ENCODE data around the gene KLHDC7B. TPM values are rescaled to one million over a fixed set of nuclear protein-coding genes. Genes with fewer than 3 reads are reported as not detected.

The KLHDC7B gene
- total RNA-seq = 10 to 100 TPM; 10.6 to 12.0 TPM

GRCh38 chr22:50545522-50546325, at the start of gene KLHDC7B:
TSS of gene KLHDC7B (plus strand) at chr22:50545899. CDS start at chr22:50546244, 345 bp downstream.
- no peaks in the 10 kb centered on the region for H3K9me3 Mint-ChIP-seq (ENCODE audit: insufficient read depth)
- peaks cover 56% of the 10 kb centered on the region for H3K4me1 Mint-ChIP-seq (ENCODE audit: low read depth)
- peaks cover 14% of the 10 kb centered on the region for H3K36me3 Mint-ChIP-seq (ENCODE audit: low read depth)
- peak within 1 kb of the TSS; percentile 60 for H3K4me3 Mint-ChIP-seq
- POLR2A ChIA-PET = interaction anchor here (0.8 to 8.4 kb wide), 9 partner anchors 11 to 301 kb away, joined by 3 to 142 read pairs (median 4); partner anchors contain the start of genes LMF2, NCAPH2, SCO2 and SYCE3
- CTCF ChIA-PET = interaction anchor here (1.0 to 5.5 kb wide), 6 partner anchors 10 to 75 kb away, joined by 4 to 57 read pairs (median 16); partner anchors contain the start of genes SCO2 and SYCE3
- H3K27ac Mint-ChIP-seq = peak within 1 kb of the TSS; percentile 86
- DNase-seq (peak; percentile 70), ATAC-seq (peak; percentile 29)
- no peaks in the 10 kb centered on the region for H3K27me3 Mint-ChIP-seq (ENCODE audit: low read depth)

GRCh38 chr22:50497093-50497492, 48.6 kb upstream of the KLHDC7B start:
- POLR2A ChIA-PET = interaction anchor here (1.0 to 2.1 kb wide), 7 partner anchors 10 to 146 kb away, joined by 3 to 6 read pairs (median 3); partner anchors contain the start of gene LMF2
- H3K27ac Mint-ChIP-seq = no peak overlapping the region

GRCh38 chr22:50498322-50498890, 47.3 kb upstream of the KLHDC7B start:
- Mint-ChIP-seq H3K27ac (no peak overlapping the region), H3K9me3 (ENCODE audit: insufficient read depth) (no peaks in the 10 kb centered on the region), H3K4me3 (no peak overlapping the region), H3K36me3 (ENCODE audit: low read depth) (peaks cover 2% of the 10 kb centered on the region), H3K27me3 (ENCODE audit: low read depth) (peaks cover 3% of the 10 kb centered on the region), H3K4me1 (ENCODE audit: low read depth) (peaks cover 2% of the 10 kb centered on the region)
- DNase-seq = peak; percentile 83
- POLR2A ChIA-PET = interaction anchor here (0.6 to 2.1 kb wide), 9 partner anchors 9 to 248 kb away, joined by 3 to 7 read pairs (median 3); partner anchors contain the start of gene LMF2
- CTCF ChIA-PET = interaction anchor here (0.6 to 3.4 kb wide), 25 partner anchors 10 to 257 kb away, joined by 3 to 26 read pairs (median 5); partner anchors contain the start of genes ADM2, HDAC10, LMF2 and NCAPH2
- peak; percentile 93 for ATAC-seq

More at GRCh38 chr22:50497093-50497492, 48.6 kb upstream of the KLHDC7B start:
- no peaks in the 10 kb centered on the region for H3K9me3 Mint-ChIP-seq (ENCODE audit: insufficient read depth)
- ATAC-seq (no peak), DNase-seq (no peak)
- no peak overlapping the region for H3K4me3 Mint-ChIP-seq
- CTCF ChIA-PET = interaction anchor here (1.0 to 3.4 kb wide), 16 partner anchors 11 to 255 kb away, joined by 3 to 26 read pairs (median 8); partner anchors contain the start of genes ADM2, HDAC10, LMF2 and NCAPH2
- peaks cover 2% of the 10 kb centered on the region for H3K4me1 Mint-ChIP-seq (ENCODE audit: low read depth)
- peaks cover under 1% of the 10 kb centered on the region for H3K36me3 Mint-ChIP-seq (ENCODE audit: low read depth)
- H3K27me3 Mint-ChIP-seq (ENCODE audit: low read depth) = peaks cover 6% of the 10 kb centered on the region

- Mint-ChIP-seq H3K9me3 (ENCODE audit: insufficient read depth) (no peaks in the 10 kb centered on the region), H3K4me3 (no peak overlapping the region), H3K36me3 (ENCODE audit: low read depth) (peaks cover 4% of the 10 kb centered on the region), H3K27me3 (ENCODE audit: low read depth) (peaks cover 3% of the 10 kb centered on the region), H3K4me1 (ENCODE audit: low read depth) (peaks cover 2% of the 10 kb centered on the region), H3K27ac (no peak overlapping the region)
- DNase-seq (no peak), ATAC-seq (no peak)
- CTCF ChIA-PET = interaction anchor here (1.0 to 1.8 kb wide), 5 partner anchors 25 to 249 kb away, joined by 3 to 9 read pairs (median 4); partner anchors contain the start of genes HDAC10 and SCO2
- POLR2A ChIA-PET = interaction anchor here (0.7 kb wide), 1 partner anchor 121 kb away, joined by 3 read pairs; no protein-coding TSS in a partner anchor
Observed at GRCh38 chr22:50500452-50500851, 45.2 kb upstream of the KLHDC7B start.

- ChIA-PET CTCF (interaction anchor here (1.0 to 1.8 kb wide), 2 partner anchors 32 to 119 kb away, joined by 3 to 4 read pairs; no protein-coding TSS in a partner anchor), POLR2A (interaction anchor here (0.9 kb wide), 1 partner anchor 52 kb away, joined by 3 read pairs; no protein-coding TSS in a partner anchor)
- Mint-ChIP-seq H3K36me3 (ENCODE audit: low read depth) (peaks cover 8% of the 10 kb centered on the region), H3K27ac (no peak overlapping the region), H3K4me1 (ENCODE audit: low read depth) (peaks cover 6% of the 10 kb centered on the region), H3K4me3 (no peak overlapping the region), H3K27me3 (ENCODE audit: low read depth) (peaks cover 2% of the 10 kb centered on the region), H3K9me3 (ENCODE audit: insufficient read depth) (no peaks in the 10 kb centered on the region)
- DNase-seq = no peak
- ATAC-seq = no peak
Observed at GRCh38 chr22:50502096-50502495, 43.6 kb upstream of the KLHDC7B start.

DNA sequence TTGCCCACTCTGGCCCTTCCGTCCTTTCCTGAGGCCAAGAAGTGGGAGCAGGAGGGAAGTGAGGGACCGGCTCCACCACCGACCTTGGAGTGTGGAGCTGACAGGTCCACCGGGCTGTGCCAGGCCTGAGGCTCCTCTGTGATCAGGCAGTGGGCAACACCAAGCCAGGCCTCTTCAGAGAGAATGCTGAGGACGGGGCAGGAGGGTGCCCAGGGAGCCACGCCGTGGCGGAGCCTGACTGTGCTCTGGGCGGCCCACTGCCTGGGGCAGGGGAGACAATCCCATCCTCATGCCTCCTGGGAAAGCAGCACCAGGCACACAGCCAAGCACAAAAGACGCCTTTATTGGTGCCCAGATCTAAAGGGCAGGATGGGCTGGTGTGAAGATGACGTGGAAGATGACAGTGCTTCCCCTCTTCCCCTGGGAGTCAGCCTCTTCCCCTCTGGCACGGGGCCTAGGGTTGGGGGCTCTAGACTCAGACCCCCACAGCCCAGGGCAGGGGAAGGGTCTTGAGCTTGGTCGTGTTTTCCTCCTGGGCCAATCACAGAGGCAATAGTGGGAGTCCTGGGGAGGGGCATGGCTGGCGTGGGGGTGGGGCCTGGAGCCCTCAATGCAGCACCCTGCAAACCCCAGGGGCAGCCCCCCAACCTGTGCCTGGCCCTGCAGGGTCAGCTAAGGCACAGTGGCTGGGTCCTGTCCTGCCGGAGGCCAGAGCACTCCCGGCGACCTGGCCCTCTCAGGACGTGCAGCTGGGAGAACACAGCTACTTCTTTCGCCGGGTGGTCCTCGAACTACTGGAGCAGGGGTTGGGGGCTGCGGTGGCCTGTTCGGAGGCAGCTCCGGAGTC, 42.8 kb upstream of the KLHDC7B start:
- no peaks in the 10 kb centered on the region for H3K9me3 Mint-ChIP-seq (ENCODE audit: insufficient read depth)
- no peak for ATAC-seq
- no peak for DNase-seq
- H3K27me3 Mint-ChIP-seq (ENCODE audit: low read depth) = no peaks in the 10 kb centered on the region
- H3K4me1 Mint-ChIP-seq (ENCODE audit: low read depth) = peaks cover 6% of the 10 kb centered on the region
- ChIA-PET POLR2A (no interaction called here), CTCF (interaction anchor here (1.0 to 1.1 kb wide), 2 partner anchors 23 to 118 kb away, joined by 3 read pairs; partner anchors contain the start of gene SCO2)
- no peak overlapping the region for H3K27ac Mint-ChIP-seq
- no peak overlapping the region for H3K4me3 Mint-ChIP-seq
- H3K36me3 Mint-ChIP-seq (ENCODE audit: low read depth) = peaks cover 11% of the 10 kb centered on the region

DNA sequence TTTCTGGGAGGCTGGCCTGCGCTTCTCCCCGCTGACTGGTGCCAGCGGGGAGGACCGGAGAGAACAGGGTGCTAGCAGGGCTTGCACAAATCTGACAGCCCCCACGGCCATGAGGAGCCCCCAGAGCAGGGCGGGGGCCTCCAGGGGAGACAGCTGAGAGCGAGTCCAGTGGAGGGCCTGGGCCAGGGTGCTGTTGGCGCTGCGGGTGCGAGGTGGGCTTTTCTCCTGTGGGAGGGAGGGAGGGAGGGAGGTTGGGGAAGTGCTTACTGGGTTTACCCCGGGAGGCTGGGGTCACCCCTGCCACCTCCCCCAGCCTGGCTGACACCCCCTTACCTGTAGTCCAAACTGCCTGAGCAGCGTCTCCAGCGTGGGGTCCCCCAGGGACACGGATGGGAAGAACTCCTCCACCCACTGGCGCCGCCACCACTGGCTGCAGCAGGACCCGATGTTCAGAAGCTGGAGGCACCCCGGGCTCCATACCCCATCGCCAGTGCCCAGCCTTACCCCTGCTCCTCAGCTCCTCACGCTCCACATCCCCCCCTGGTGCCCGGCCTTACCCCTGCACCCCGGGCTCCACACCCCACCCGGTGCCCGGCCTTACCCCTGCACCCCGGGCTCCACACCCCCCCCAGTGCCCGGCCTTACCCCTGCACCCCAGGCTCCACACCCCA, 42.1 kb upstream of the KLHDC7B start:
- Mint-ChIP-seq H3K9me3 (ENCODE audit: insufficient read depth) (no peaks in the 10 kb centered on the region), H3K27ac (no peak overlapping the region), H3K4me1 (ENCODE audit: low read depth) (peaks cover 5% of the 10 kb centered on the region), H3K4me3 (no peak overlapping the region), H3K36me3 (ENCODE audit: low read depth) (peaks cover 14% of the 10 kb centered on the region), H3K27me3 (ENCODE audit: low read depth) (no peaks in the 10 kb centered on the region)
- POLR2A ChIA-PET = no interaction called here
- DNase-seq (no peak), ATAC-seq (no peak)
- CTCF ChIA-PET = interaction anchor here (1.1 kb wide), 1 partner anchor 22 kb away, joined by 3 read pairs; the partner anchor contains the start of gene SCO2

DNA sequence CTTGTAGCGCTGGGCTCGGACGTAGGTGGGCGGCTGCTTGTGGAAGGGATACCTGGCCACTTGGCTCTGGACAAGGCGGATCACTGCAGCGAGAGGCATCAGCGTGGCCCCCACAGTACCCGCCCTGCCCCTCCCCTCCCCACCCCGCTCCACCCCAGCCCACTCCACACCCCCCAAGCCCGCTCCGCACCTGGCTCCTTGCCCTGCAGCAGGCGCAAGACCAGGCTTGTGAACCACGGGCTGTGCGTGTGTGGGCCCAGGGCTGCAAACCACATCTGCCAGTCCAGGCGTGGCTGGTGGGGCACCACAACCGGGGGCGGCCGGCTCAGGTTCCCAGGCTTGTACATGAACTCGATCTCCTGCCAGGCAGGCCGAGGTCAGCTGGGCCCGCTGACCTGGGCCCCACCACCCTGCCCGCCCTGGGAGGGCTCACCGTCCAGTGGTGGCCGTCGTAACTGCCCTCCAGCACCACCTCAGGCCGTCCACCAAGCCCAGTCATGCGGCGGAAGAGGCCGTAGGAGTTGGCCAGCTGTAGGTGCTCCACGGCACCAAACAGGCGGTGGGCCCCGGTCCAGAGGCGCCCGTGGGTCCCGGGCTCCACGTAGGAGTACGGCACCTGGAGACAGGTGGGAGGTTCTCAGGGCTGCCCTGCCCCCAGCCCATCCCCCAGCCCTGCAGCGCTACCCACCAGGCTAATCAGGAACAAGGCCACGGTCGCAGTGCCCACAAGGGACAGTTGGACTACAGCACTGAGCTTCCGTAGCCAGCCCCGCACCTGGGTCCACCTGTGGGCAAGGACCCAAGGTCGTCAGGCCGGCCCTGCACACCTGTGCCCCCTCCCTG, 41.1 kb upstream of the KLHDC7B start:
- H3K9me3 Mint-ChIP-seq (ENCODE audit: insufficient read depth) = no peaks in the 10 kb centered on the region
- peaks cover 20% of the 10 kb centered on the region for H3K36me3 Mint-ChIP-seq (ENCODE audit: low read depth)
- H3K4me1 Mint-ChIP-seq (ENCODE audit: low read depth) = peaks cover 12% of the 10 kb centered on the region
- POLR2A ChIA-PET = interaction anchor here (2.0 kb wide), 1 partner anchor 34 kb away, joined by 4 read pairs; no protein-coding TSS in a partner anchor
- H3K27me3 Mint-ChIP-seq (ENCODE audit: low read depth) = no peaks in the 10 kb centered on the region
- CTCF ChIA-PET = no interaction called here
- H3K27ac Mint-ChIP-seq = no peak overlapping the region
- DNase-seq (no peak), ATAC-seq (no peak)
- no peak overlapping the region for H3K4me3 Mint-ChIP-seq

GRCh38 chr22:50505276-50505775, 40.4 kb upstream of the KLHDC7B start:
- CTCF ChIA-PET = no interaction called here
- POLR2A ChIA-PET = interaction anchor here (1.3 to 2.0 kb wide), 2 partner anchors 34 to 261 kb away, joined by 4 read pairs; no protein-coding TSS in a partner anchor
- no peak for DNase-seq
- Mint-ChIP-seq H3K9me3 (ENCODE audit: insufficient read depth) (no peaks in the 10 kb centered on the region), H3K27ac (no peak overlapping the region), H3K36me3 (ENCODE audit: low read depth) (peaks cover 21% of the 10 kb centered on the region), H3K4me1 (ENCODE audit: low read depth) (peaks cover 14% of the 10 kb centered on the region), H3K4me3 (peak overlapping the region; percentile 45), H3K27me3 (ENCODE audit: low read depth) (no peaks in the 10 kb centered on the region)
- ATAC-seq = no peak
